Gastrocnemius medialis (tissue), 4 donors: ENCODE data around the gene CAMSAP1.
"Not testable (repeated sequence)": the region's sequence is repeated elsewhere in the genome, so short reads cannot be mapped to it uniquely, and the experiment has no call there.

Experiments used
- POLR2A ChIP-seq, 2 donors: fragments of 450-650 bp; IDR thresholded peaks; one replicate each; pipeline ENCODE4 v1.6.1; 2017; ENCODE audit warnings: antibody characterized with exemption in 2 of 2, mild to moderate bottlenecking in 2 of 2, moderate library complexity in 2 of 2
- TF ChIP-seq, protein P1 (sequence below), 5 experiments: fragments of 450-650 bp in 3 of 5; fragments of 200-600 bp in 2 of 5; sonication (generic) in 2 of 5; IDR thresholded peaks in 4 of 5; conservative IDR thresholded peaks in 1 of 5; 1 replicate in 4 of 5; 2 replicates in 1 of 5; pipeline ENCODE4 v1.5.1; 2016 to 2019; ENCODE audit warnings: antibody characterized with exemption in 5 of 5, mild to moderate bottlenecking in 3 of 5, moderate library complexity in 3 of 5

DNA sequence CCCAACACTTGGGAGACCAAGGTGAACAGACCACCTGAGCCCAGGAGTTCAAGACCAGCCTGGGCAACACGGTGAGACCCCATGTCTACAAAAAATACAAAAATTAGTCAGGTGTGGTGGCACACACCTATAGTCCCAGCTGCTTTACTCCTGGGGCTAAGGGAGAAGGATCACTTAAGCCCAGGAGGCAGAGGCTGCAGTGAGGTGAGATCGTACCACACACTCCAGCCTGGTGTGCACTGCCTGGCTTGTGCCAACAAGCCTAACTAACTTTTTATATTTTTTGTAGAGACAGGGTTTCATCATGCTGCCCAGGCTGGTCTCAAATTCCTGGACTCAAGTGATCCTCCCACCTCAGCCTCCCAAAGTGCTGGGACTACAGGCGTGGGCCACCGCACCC lies 43.5 kb upstream of the CAMSAP1 start:
- TF ChIP-seq, protein P1, sequence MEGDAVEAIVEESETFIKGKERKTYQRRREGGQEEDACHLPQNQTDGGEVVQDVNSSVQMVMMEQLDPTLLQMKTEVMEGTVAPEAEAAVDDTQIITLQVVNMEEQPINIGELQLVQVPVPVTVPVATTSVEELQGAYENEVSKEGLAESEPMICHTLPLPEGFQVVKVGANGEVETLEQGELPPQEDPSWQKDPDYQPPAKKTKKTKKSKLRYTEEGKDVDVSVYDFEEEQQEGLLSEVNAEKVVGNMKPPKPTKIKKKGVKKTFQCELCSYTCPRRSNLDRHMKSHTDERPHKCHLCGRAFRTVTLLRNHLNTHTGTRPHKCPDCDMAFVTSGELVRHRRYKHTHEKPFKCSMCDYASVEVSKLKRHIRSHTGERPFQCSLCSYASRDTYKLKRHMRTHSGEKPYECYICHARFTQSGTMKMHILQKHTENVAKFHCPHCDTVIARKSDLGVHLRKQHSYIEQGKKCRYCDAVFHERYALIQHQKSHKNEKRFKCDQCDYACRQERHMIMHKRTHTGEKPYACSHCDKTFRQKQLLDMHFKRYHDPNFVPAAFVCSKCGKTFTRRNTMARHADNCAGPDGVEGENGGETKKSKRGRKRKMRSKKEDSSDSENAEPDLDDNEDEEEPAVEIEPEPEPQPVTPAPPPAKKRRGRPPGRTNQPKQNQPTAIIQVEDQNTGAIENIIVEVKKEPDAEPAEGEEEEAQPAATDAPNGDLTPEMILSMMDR (IDR thresholded peaks at IDR 0.05 in 4 of 5, conservative IDR thresholded peaks at IDR 0.05 in 1 of 5), result not testable (repeated sequence)
- TF ChIP-seq POLR2A (IDR thresholded peaks at IDR 0.05), result not testable (repeated sequence)
